ENCODE measurements around the gene SLC22A23.

DNA sequence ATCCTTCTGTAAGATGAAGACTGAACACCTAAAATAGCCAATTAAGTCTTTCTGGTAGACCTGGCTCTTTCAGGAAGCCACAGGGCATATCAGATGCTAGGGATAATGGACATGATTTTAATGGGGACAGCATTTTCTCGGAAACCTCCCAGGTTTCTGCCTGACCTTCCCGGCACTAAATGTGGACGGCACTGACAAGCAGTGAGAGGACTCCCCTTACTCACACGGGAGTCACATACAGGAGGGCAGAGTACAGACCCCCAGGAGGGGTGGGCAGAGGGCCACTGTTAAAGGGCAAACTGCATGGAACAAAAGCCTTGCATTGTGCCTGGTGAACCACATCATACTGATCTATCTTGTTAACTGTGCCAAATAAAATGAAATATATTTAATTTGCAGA is 178.2 kb downstream of the SLC22A23 start:
- TF ChIP-seq GATA3 (IDR thresholded peaks at IDR 0.05; ENCODE audit: low read depth, low read length) = no peak
- TF ChIP-seq GATA2 (IDR thresholded peaks at IDR 0.05; ENCODE audit: low read depth, low read length) = no peak
